Measurements from ENCODE around the gene EFCAB14.
"Not testable (repeated sequence)": the region's sequence is repeated elsewhere in the genome, so short reads cannot be mapped to it uniquely, and the experiment has no call there.

EFCAB14 gene

GRCh38 chr1:46684670-46685069, 34.2 kb downstream of the EFCAB14 start:
- DNase-seq: no peak

- DNase-seq: no peak
Observed at GRCh38 chr1:46682064-46682463, 36.9 kb downstream of the EFCAB14 start.

- DNase-seq: no peak
Observed at GRCh38 chr1:46681333-46682034, 37.4 kb downstream of the EFCAB14 start.

- DNase-seq: no peak
Observed at GRCh38 chr1:46679789-46680573, 38.9 kb downstream of the EFCAB14 start.

GRCh38 chr1:46677339-46677738, 41.6 kb downstream of the EFCAB14 start:
- DNase-seq: no peak

GRCh38 chr1:46676531-46676930, 42.4 kb downstream of the EFCAB14 start:
- no peak for DNase-seq

- DNase-seq: no peak
Observed at GRCh38 chr1:46675549-46676314, 43.2 kb downstream of the EFCAB14 start.

GRCh38 chr1:46673749-46674182, 45.1 kb downstream of the EFCAB14 start:
- no peak for DNase-seq

GRCh38 chr1:46672696-46673095, 46.2 kb downstream of the EFCAB14 start:
- DNase-seq: no peak

GRCh38 chr1:46671554-46671953, 47.4 kb downstream of the EFCAB14 start, which contains the start of gene TEX38:
TEX38 (plus strand) TSS chr1:46671854; CDS start chr1:46671935, 81 bp downstream.
- DNase-seq: no peak

GRCh38 chr1:46670134-46670533, 48.8 kb downstream of the EFCAB14 start:
- no peak for DNase-seq

- DNase-seq: peak in 13 of 14 donors; percentile 20 to 83 (median 58)
Observed at GRCh38 chr1:46667782-46668760, 50.8 kb downstream of the EFCAB14 start, which contains the start of gene ATPAF1. ATPAF1 (minus strand) TSS chr1:46668364; CDS start chr1:46668322, 42 bp downstream.

GRCh38 chr1:46665983-46666382, 52.9 kb downstream of the EFCAB14 start:
- DNase-seq: no peak

GRCh38 chr1:46662919-46663318, 56.0 kb downstream of the EFCAB14 start:
- DNase-seq: not testable (repeated sequence)

GRCh38 chr1:46660116-46660515, 58.8 kb downstream of the EFCAB14 start:
- DNase-seq: not testable (repeated sequence)

GRCh38 chr1:46659307-46659870, 59.5 kb downstream of the EFCAB14 start:
- DNase-seq: no peak

- no peak for DNase-seq
Observed at GRCh38 chr1:46657775-46658174, 61.1 kb downstream of the EFCAB14 start.

GRCh38 chr1:46656643-46657042, 62.3 kb downstream of the EFCAB14 start:
- no peak for DNase-seq

- DNase-seq: no peak
Observed at GRCh38 chr1:46655848-46656247, 63.1 kb downstream of the EFCAB14 start.

- not testable (repeated sequence) for DNase-seq
Observed at GRCh38 chr1:46654698-46655097, 64.2 kb downstream of the EFCAB14 start.

GRCh38 chr1:46654012-46654411, 64.9 kb downstream of the EFCAB14 start:
- DNase-seq: no peak

Data from C1 segment of cervical spinal cord (tissue), 14 donors.